Ectodermal cell (in vitro differentiated cells): ENCODE data around the gene NUMB.

Experiments used
- H3K27ac ChIP-seq: 2 replicates; pipeline ENCODE4 v1.7.0; 2013; ENCODE audit warnings: mild to moderate bottlenecking, low read depth, low read length; ENCODE audit not compliant: insufficient read depth, poor library complexity, severe bottlenecking
- H3K27me3 ChIP-seq: 2 replicates; pipeline ENCODE4 v1.7.0; 2013; ENCODE audit warnings: mild to moderate bottlenecking, low read length; ENCODE audit not compliant: insufficient read depth, control insufficient read depth, poor library complexity, severe bottlenecking
- H3K36me3 ChIP-seq: one replicate; pipeline ENCODE4 v1.7.0; 2013; ENCODE audit warnings: low read length; ENCODE audit not compliant: control insufficient read depth, insufficient read depth
- H3K4me1 ChIP-seq: one replicate; pipeline ENCODE4 v1.7.0; 2013; ENCODE audit warnings: low read length; ENCODE audit not compliant: control insufficient read depth, insufficient read depth
- H3K4me3 ChIP-seq: 2 replicates; pipeline ENCODE4 v1.7.0; 2013; ENCODE audit warnings: low read depth, low read length, control low read depth; ENCODE audit not compliant: insufficient read depth
- H3K9me3 ChIP-seq: 2 replicates; pipeline ENCODE4 v1.7.0; 2013; ENCODE audit warnings: mild to moderate bottlenecking, low read length, moderate library complexity; ENCODE audit not compliant: control insufficient read depth
- WGBS, 2 experiments: methylation state at CpG; one replicate each; pipeline ENCODE4 v1.1.7; 2013; ENCODE audit warnings: missing lambda C conversion rate in 2 of 2; 5-methylcytosine and 5-hydroxymethylcytosine counted together

The NUMB gene

GRCh38 chr14:73249108-73249507, 209.2 kb downstream of the NUMB start:
- H3K4me1 ChIP-seq, result no peaks in the 10 kb centered on the region
- 93 to 96% methylated on average over 1 of the region's 1 CpG for WGBS, 2 experiments
- H3K27ac ChIP-seq, result no peak overlapping the region
- H3K27me3 ChIP-seq, result no peaks in the 10 kb centered on the region
- no peak overlapping the region for H3K4me3 ChIP-seq
- peaks cover 10% of the 10 kb centered on the region for H3K36me3 ChIP-seq
- H3K9me3 ChIP-seq, result no peaks in the 10 kb centered on the region

GRCh38 chr14:73248108-73248868, 210.1 kb downstream of the NUMB start:
- no peaks in the 10 kb centered on the region for H3K9me3 ChIP-seq
- H3K27ac ChIP-seq, result no peak overlapping the region
- H3K4me3 ChIP-seq, result no peak overlapping the region
- H3K4me1 ChIP-seq, result no peaks in the 10 kb centered on the region
- peaks cover 14% of the 10 kb centered on the region for H3K36me3 ChIP-seq
- whole genome bisulfite sequencing, 2 experiments, result 89 to 90% methylated on average over 9 of the region's 9 CpGs
- no peaks in the 10 kb centered on the region for H3K27me3 ChIP-seq

- Histone ChIP-seq H3K9me3 (no peaks in the 10 kb centered on the region), H3K36me3 (peaks cover 9% of the 10 kb centered on the region), H3K4me1 (peaks cover 2% of the 10 kb centered on the region), H3K27ac (no peak overlapping the region), H3K27me3 (no peaks in the 10 kb centered on the region), H3K4me3 (no peak overlapping the region)
- WGBS, 2 experiments, result 90 to 93% methylated on average over 18 of the region's 18 CpGs
Measured at GRCh38 chr14:73246387-73247150, 211.8 kb downstream of the NUMB start.

GRCh38 chr14:73245480-73246325, 212.6 kb downstream of the NUMB start:
- Histone ChIP-seq H3K27me3 (no peaks in the 10 kb centered on the region), H3K27ac (no peak overlapping the region), H3K36me3 (peaks cover 9% of the 10 kb centered on the region), H3K4me3 (no peak overlapping the region), H3K4me1 (peaks cover 11% of the 10 kb centered on the region), H3K9me3 (no peaks in the 10 kb centered on the region)
- WGBS, 2 experiments, result 79 to 82% methylated on average over 61 to 64 of the region's 64 CpGs

GRCh38 chr14:73244541-73245290, 213.6 kb downstream of the NUMB start:
- WGBS, 2 experiments, result 93 to 95% methylated on average over 14 of the region's 14 CpGs
- Histone ChIP-seq H3K9me3 (no peaks in the 10 kb centered on the region), H3K27me3 (peaks cover 4% of the 10 kb centered on the region), H3K36me3 (peaks cover 9% of the 10 kb centered on the region), H3K4me3 (no peak overlapping the region), H3K27ac (no peak overlapping the region), H3K4me1 (peaks cover 17% of the 10 kb centered on the region)

GRCh38 chr14:73243748-73244147, 214.6 kb downstream of the NUMB start:
- H3K36me3 ChIP-seq, result peaks cover 9% of the 10 kb centered on the region
- H3K27ac ChIP-seq, result no peak overlapping the region
- peaks cover 13% of the 10 kb centered on the region for H3K27me3 ChIP-seq
- no peak overlapping the region for H3K4me3 ChIP-seq
- no peaks in the 10 kb centered on the region for H3K9me3 ChIP-seq
- WGBS, 2 experiments, result 80 to 89% methylated on average over 2 of the region's 2 CpGs
- H3K4me1 ChIP-seq, result peaks cover 24% of the 10 kb centered on the region

- H3K9me3 ChIP-seq, result no peaks in the 10 kb centered on the region
- H3K4me1 ChIP-seq, result peaks cover 28% of the 10 kb centered on the region
- H3K4me3 ChIP-seq, result no peak overlapping the region
- H3K36me3 ChIP-seq, result peaks cover 9% of the 10 kb centered on the region
- no peak overlapping the region for H3K27ac ChIP-seq
- peaks cover 17% of the 10 kb centered on the region for H3K27me3 ChIP-seq
- 85 to 98% methylated on average over 2 to 3 of the region's 3 CpGs for WGBS, 2 experiments
Measured at GRCh38 chr14:73243341-73243740, 215.0 kb downstream of the NUMB start.

GRCh38 chr14:73242357-73242901, 215.9 kb downstream of the NUMB start:
- WGBS, 2 experiments, result 93 to 98% methylated on average over 6 of the region's 6 CpGs

GRCh38 chr14:73241481-73242165, 216.7 kb downstream of the NUMB start:
- no peaks in the 10 kb centered on the region for H3K9me3 ChIP-seq
- no peak overlapping the region for H3K27ac ChIP-seq
- 87 to 88% methylated on average over 19 of the region's 19 CpGs for WGBS, 2 experiments
- H3K36me3 ChIP-seq, result peaks cover 9% of the 10 kb centered on the region
- peaks cover 32% of the 10 kb centered on the region for H3K27me3 ChIP-seq
- H3K4me1 ChIP-seq, result peaks cover 32% of the 10 kb centered on the region
- no peak overlapping the region for H3K4me3 ChIP-seq

More at GRCh38 chr14:73242357-73242901, 215.9 kb downstream of the NUMB start:
- no peak overlapping the region for H3K4me3 ChIP-seq
- no peaks in the 10 kb centered on the region for H3K9me3 ChIP-seq
- H3K36me3 ChIP-seq, result peaks cover 9% of the 10 kb centered on the region
- H3K4me1 ChIP-seq, result peaks cover 28% of the 10 kb centered on the region
- H3K27me3 ChIP-seq, result peaks cover 26% of the 10 kb centered on the region
- no peak overlapping the region for H3K27ac ChIP-seq
